ENCODE measurements around the gene SOHLH1. TPM values are rescaled to one million over a fixed set of nuclear protein-coding genes. Genes with fewer than 3 reads are reported as not detected.

SOHLH1 gene
- total and polyA plus RNA-seq, 2 donors, result 0.05 TPM; not detected in 1

- Histone ChIP-seq H3K36me3 (ENCODE audit: control insufficient read depth in 2 of 2, insufficient read depth in 2 of 2, low read length in 1 of 2) (no peaks in the 10 kb centered on the region), H3K4me1 (ENCODE audit: control insufficient read depth in 2 of 2, insufficient read depth in 2 of 2, low read length in 2 of 2) (no peaks in the 10 kb centered on the region), H3K4me3 (ENCODE audit: low read length in 2 of 2) (no peak overlapping the region), H3K27me3 (ENCODE audit: control insufficient read depth in 2 of 2, insufficient read depth in 1 of 2, low read length in 1 of 2) (peaks cover 0 to 20% of the 10 kb centered on the region in 2 donors), H3K9me3 (ENCODE audit: control insufficient read depth in 2 of 2, insufficient read depth in 1 of 2, low read length in 1 of 2) (no peaks in the 10 kb centered on the region), H3K27ac (ENCODE audit: low read depth in 1 of 2, low read length in 1 of 2) (no peak overlapping the region)
- DNase-seq (ENCODE audit: low read depth in 6 of 9, low spot score in 9 of 9), result no peak
- 91% methylated on average over 4 of the region's 4 CpGs for WGBS
Observed at GRCh38 chr9:135708164-135708563, 8.9 kb upstream of the SOHLH1 start.

GRCh38 chr9:135707252-135708138 is 8.2 kb upstream of the SOHLH1 start:
- H3K27ac ChIP-seq (ENCODE audit: low read depth in 1 of 2, low read length in 1 of 2), result no peak overlapping the region
- no peaks in the 10 kb centered on the region for H3K9me3 ChIP-seq (ENCODE audit: control insufficient read depth in 2 of 2, insufficient read depth in 1 of 2, low read length in 1 of 2)
- WGBS, result 68% methylated on average over 23 of the region's 23 CpGs
- H3K4me3 ChIP-seq (ENCODE audit: low read length in 2 of 2), result no peak overlapping the region
- no peak for DNase-seq (ENCODE audit: low read depth in 6 of 9, low spot score in 9 of 9)
- H3K27me3 ChIP-seq (ENCODE audit: control insufficient read depth in 2 of 2, insufficient read depth in 1 of 2, low read length in 1 of 2), result peaks cover 0 to 20% of the 10 kb centered on the region in 2 donors
- H3K36me3 ChIP-seq (ENCODE audit: control insufficient read depth in 2 of 2, insufficient read depth in 2 of 2, low read length in 1 of 2), result no peaks in the 10 kb centered on the region
- no peaks in the 10 kb centered on the region for H3K4me1 ChIP-seq (ENCODE audit: control insufficient read depth in 2 of 2, insufficient read depth in 2 of 2, low read length in 2 of 2)

GRCh38 chr9:135706288-135706687 is 7.0 kb upstream of the SOHLH1 start:
- 89% methylated on average over 9 of the region's 9 CpGs for WGBS
- DNase-seq (ENCODE audit: low read depth in 6 of 9, low spot score in 9 of 9), result no peak
- no peak overlapping the region for H3K27ac ChIP-seq (ENCODE audit: low read depth in 1 of 2, low read length in 1 of 2)
- H3K36me3 ChIP-seq (ENCODE audit: control insufficient read depth in 2 of 2, insufficient read depth in 2 of 2, low read length in 1 of 2), result no peaks in the 10 kb centered on the region
- H3K4me3 ChIP-seq (ENCODE audit: low read length in 2 of 2), result no peak overlapping the region
- peaks cover 5% of the 10 kb centered on the region in 2 donors for H3K4me1 ChIP-seq (ENCODE audit: control insufficient read depth in 2 of 2, insufficient read depth in 2 of 2, low read length in 2 of 2)
- no peaks in the 10 kb centered on the region for H3K9me3 ChIP-seq (ENCODE audit: control insufficient read depth in 2 of 2, insufficient read depth in 1 of 2, low read length in 1 of 2)
- H3K27me3 ChIP-seq (ENCODE audit: control insufficient read depth in 2 of 2, insufficient read depth in 1 of 2, low read length in 1 of 2), result peaks cover 5 to 28% of the 10 kb centered on the region in 2 donors

GRCh38 chr9:135705376-135705775 is 6.1 kb upstream of the SOHLH1 start:
- no peak overlapping the region for H3K27ac ChIP-seq (ENCODE audit: low read depth in 1 of 2, low read length in 1 of 2)
- peaks cover 5 to 36% of the 10 kb centered on the region in 2 donors for H3K27me3 ChIP-seq (ENCODE audit: control insufficient read depth in 2 of 2, insufficient read depth in 1 of 2, low read length in 1 of 2)
- peaks cover 5% of the 10 kb centered on the region in 2 donors for H3K4me1 ChIP-seq (ENCODE audit: control insufficient read depth in 2 of 2, insufficient read depth in 2 of 2, low read length in 2 of 2)
- no peak overlapping the region for H3K4me3 ChIP-seq (ENCODE audit: low read length in 2 of 2)
- 88% methylated on average over 14 of the region's 14 CpGs for WGBS
- H3K9me3 ChIP-seq (ENCODE audit: control insufficient read depth in 2 of 2, insufficient read depth in 1 of 2, low read length in 1 of 2), result no peaks in the 10 kb centered on the region
- H3K36me3 ChIP-seq (ENCODE audit: control insufficient read depth in 2 of 2, insufficient read depth in 2 of 2, low read length in 1 of 2), result no peaks in the 10 kb centered on the region
- no peak for DNase-seq (ENCODE audit: low read depth in 6 of 9, low spot score in 9 of 9)

DNA sequence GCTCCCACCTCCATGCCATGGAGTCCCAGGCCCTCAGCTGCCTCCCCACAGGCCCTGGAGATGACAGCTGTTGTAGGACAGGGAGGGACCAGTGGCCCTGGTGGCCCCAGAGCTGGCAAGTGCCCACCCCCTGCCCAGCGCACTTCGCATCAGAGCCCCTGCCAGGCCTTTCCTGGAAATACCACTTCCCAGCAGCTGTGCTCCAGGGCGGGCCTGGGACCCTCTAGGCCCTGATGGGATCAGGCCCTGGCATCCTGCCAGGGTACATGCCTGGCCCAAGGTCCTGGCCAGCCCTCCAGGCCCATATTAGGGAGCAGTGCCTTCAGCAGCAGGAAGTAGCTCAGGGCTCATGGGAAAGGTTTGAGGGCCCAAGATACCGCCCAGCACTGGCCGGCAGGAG is 5.2 kb upstream of the SOHLH1 start:
- Histone ChIP-seq H3K36me3 (ENCODE audit: control insufficient read depth in 2 of 2, insufficient read depth in 2 of 2, low read length in 1 of 2) (no peaks in the 10 kb centered on the region), H3K4me1 (ENCODE audit: control insufficient read depth in 2 of 2, insufficient read depth in 2 of 2, low read length in 2 of 2) (peaks cover 5% of the 10 kb centered on the region in 2 donors), H3K4me3 (ENCODE audit: low read length in 2 of 2) (no peak overlapping the region), H3K9me3 (ENCODE audit: control insufficient read depth in 2 of 2, insufficient read depth in 1 of 2, low read length in 1 of 2) (no peaks in the 10 kb centered on the region), H3K27me3 (ENCODE audit: control insufficient read depth in 2 of 2, insufficient read depth in 1 of 2, low read length in 1 of 2) (peaks cover 5 to 42% of the 10 kb centered on the region in 2 donors), H3K27ac (ENCODE audit: low read depth in 1 of 2, low read length in 1 of 2) (no peak overlapping the region)
- DNase-seq (ENCODE audit: low read depth in 6 of 9, low spot score in 9 of 9), result no peak
- WGBS, result 77% methylated on average over 5 of the region's 5 CpGs

DNA sequence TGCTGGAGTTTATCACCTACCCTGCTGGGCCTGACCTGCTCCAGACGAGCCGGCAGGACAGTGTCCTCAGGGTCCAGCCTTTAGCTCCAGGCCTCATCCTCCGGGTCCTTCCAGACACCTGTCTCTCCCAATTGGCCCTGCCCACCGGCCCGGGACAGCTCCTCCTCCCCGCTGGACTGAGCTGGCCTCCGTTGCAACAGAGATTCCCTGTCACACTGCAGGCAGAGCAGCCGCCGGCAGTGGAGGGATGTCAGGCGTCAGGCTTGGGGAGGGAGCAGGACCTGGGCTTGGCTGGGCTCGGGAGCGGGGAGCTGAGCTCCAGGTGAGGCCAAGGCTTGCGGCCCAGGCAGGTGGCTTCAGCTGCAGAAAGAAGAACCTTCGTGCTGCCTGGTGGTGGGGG is 4.4 kb upstream of the SOHLH1 start:
- no peak overlapping the region for H3K27ac ChIP-seq (ENCODE audit: low read depth in 1 of 2, low read length in 1 of 2)
- 35% methylated on average over 14 of the region's 14 CpGs for WGBS
- H3K36me3 ChIP-seq (ENCODE audit: control insufficient read depth in 2 of 2, insufficient read depth in 2 of 2, low read length in 1 of 2), result no peaks in the 10 kb centered on the region
- DNase-seq (ENCODE audit: low read depth in 6 of 9, low spot score in 9 of 9), result no peak
- peaks cover 5 to 42% of the 10 kb centered on the region in 2 donors for H3K27me3 ChIP-seq (ENCODE audit: control insufficient read depth in 2 of 2, insufficient read depth in 1 of 2, low read length in 1 of 2)
- no peak overlapping the region for H3K4me3 ChIP-seq (ENCODE audit: low read length in 2 of 2)
- peaks cover 5% of the 10 kb centered on the region in 2 donors for H3K4me1 ChIP-seq (ENCODE audit: control insufficient read depth in 2 of 2, insufficient read depth in 2 of 2, low read length in 2 of 2)
- no peaks in the 10 kb centered on the region for H3K9me3 ChIP-seq (ENCODE audit: control insufficient read depth in 2 of 2, insufficient read depth in 1 of 2, low read length in 1 of 2)

GRCh38 chr9:135701959-135702721 is 2.9 kb upstream of the SOHLH1 start, which contains the start of gene KCNT1:
KCNT1 (plus strand) TSS chr9:135702185; CDS start chr9:135702259, 74 bp downstream.
- H3K27me3 ChIP-seq (ENCODE audit: control insufficient read depth in 2 of 2, insufficient read depth in 1 of 2, low read length in 1 of 2), result peaks cover 5 to 42% of the 10 kb centered on the region in 2 donors
- peak within 1 kb of the TSS in 1 of 2 donors; percentile 3 for H3K4me3 ChIP-seq (ENCODE audit: low read length in 2 of 2)
- H3K27ac ChIP-seq (ENCODE audit: low read depth in 1 of 2, low read length in 1 of 2), result no peak within 1 kb of the TSS
- no peaks in the 10 kb centered on the region for H3K9me3 ChIP-seq (ENCODE audit: control insufficient read depth in 2 of 2, insufficient read depth in 1 of 2, low read length in 1 of 2)
- no peaks in the 10 kb centered on the region for H3K36me3 ChIP-seq (ENCODE audit: control insufficient read depth in 2 of 2, insufficient read depth in 2 of 2, low read length in 1 of 2)
- peak in 7 of 9 donors; percentile 6 to 42 (median 26) for DNase-seq (ENCODE audit: low read depth in 6 of 9, low spot score in 9 of 9)
- H3K4me1 ChIP-seq (ENCODE audit: control insufficient read depth in 2 of 2, insufficient read depth in 2 of 2, low read length in 2 of 2), result peaks cover 5% of the 10 kb centered on the region in 2 donors
- WGBS, result 16% methylated on average over 66 of the region's 66 CpGs

- H3K9me3 ChIP-seq (ENCODE audit: control insufficient read depth in 2 of 2, insufficient read depth in 1 of 2, low read length in 1 of 2), result no peaks in the 10 kb centered on the region
- 23% methylated on average over 40 of the region's 40 CpGs for WGBS
- DNase-seq (ENCODE audit: low read depth in 6 of 9, low spot score in 9 of 9), result peak in 1 of 9 donors; percentile 4
- H3K27ac ChIP-seq (ENCODE audit: low read depth in 1 of 2, low read length in 1 of 2), result no peak overlapping the region
- H3K4me3 ChIP-seq (ENCODE audit: low read length in 2 of 2), result peak overlapping the region in 1 of 2 donors; percentile 3
- no peaks in the 10 kb centered on the region for H3K36me3 ChIP-seq (ENCODE audit: control insufficient read depth in 2 of 2, insufficient read depth in 2 of 2, low read length in 1 of 2)
- peaks cover 5% of the 10 kb centered on the region in 2 donors for H3K4me1 ChIP-seq (ENCODE audit: control insufficient read depth in 2 of 2, insufficient read depth in 2 of 2, low read length in 2 of 2)
- H3K27me3 ChIP-seq (ENCODE audit: control insufficient read depth in 2 of 2, insufficient read depth in 1 of 2, low read length in 1 of 2), result peaks cover 5 to 42% of the 10 kb centered on the region in 2 donors
Observed at GRCh38 chr9:135701067-135701958, 2.0 kb upstream of the SOHLH1 start.
